NB4 (cell line): ENCODE measurements around the gene OR51L1.

Source experiments
- CTCF ChIP-seq: IDR thresholded peaks from one replicate; pipeline ENCODE4 v1.5.1; 2012; ENCODE audit warnings: low read depth, low read length
- MYC ChIP-seq: IDR thresholded peaks from 2 replicates; pipeline ENCODE4 v1.6.1; 2011; ENCODE audit warnings: low read depth, low read length

- no peak for TF ChIP-seq CTCF
- no peak for TF ChIP-seq MYC
Observed at GRCh38 chr11:4960877-4961276, 33.8 kb upstream of the OR51L1 start.
